ENCODE measurements around the gene SMC1B. TPM values are rescaled to one million over a fixed set of nuclear protein-coding genes. Genes with fewer than 3 reads are reported as not detected.
"Not testable (repeated sequence)": the region's sequence is repeated elsewhere in the genome, so short reads cannot be mapped to it uniquely, and the experiment has no call there.

SMC1B gene
- total RNA-seq, 4 donors from 2014 or later = 0.21 TPM; not detected in 3

DNA sequence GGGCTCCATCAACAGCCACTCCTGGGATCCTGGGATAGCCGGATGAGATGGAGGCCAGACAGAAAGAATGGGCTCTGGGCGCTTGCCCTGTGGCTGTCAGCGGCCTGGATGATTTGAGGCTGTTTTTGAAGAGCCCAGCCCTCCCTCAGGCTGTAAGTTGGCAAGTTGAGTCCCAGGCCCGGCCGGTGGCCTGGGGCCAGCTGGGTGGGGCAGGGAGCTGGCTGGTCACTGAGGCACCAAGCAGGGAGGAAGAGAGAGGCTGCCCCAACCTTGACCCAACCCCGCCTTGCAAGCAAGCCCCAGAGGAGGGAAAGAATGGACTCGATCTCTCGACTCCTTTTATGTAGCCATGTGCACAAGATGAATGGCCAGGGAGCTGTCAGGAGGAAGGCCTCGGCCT lies 35.0 kb upstream of the SMC1B start:
- no peak overlapping the region for H3K27ac ChIP-seq
- TF ChIP-seq POLR2A (IDR thresholded peaks at IDR 0.05) (no peak), EP300 (IDR thresholded peaks at IDR 0.05) (no peak), POLR2AphosphoS5 (IDR thresholded peaks at IDR 0.05) (peak in 1 of 3 donors; percentile 40)
- TF ChIP-seq, protein P1, sequence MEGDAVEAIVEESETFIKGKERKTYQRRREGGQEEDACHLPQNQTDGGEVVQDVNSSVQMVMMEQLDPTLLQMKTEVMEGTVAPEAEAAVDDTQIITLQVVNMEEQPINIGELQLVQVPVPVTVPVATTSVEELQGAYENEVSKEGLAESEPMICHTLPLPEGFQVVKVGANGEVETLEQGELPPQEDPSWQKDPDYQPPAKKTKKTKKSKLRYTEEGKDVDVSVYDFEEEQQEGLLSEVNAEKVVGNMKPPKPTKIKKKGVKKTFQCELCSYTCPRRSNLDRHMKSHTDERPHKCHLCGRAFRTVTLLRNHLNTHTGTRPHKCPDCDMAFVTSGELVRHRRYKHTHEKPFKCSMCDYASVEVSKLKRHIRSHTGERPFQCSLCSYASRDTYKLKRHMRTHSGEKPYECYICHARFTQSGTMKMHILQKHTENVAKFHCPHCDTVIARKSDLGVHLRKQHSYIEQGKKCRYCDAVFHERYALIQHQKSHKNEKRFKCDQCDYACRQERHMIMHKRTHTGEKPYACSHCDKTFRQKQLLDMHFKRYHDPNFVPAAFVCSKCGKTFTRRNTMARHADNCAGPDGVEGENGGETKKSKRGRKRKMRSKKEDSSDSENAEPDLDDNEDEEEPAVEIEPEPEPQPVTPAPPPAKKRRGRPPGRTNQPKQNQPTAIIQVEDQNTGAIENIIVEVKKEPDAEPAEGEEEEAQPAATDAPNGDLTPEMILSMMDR (IDR thresholded peaks at IDR 0.05) = no peak
- H3K36me3 ChIP-seq = no peaks in the 10 kb centered on the region
- whole genome bisulfite sequencing = 65% methylated on average over 4 of the region's 9 CpGs
- no peaks in the 10 kb centered on the region for H3K9me3 ChIP-seq
- no peaks in the 10 kb centered on the region for H3K27me3 ChIP-seq
- DNase-seq (ENCODE audit: low spot score in 2 of 2) = peak; percentile 89 to 91
- peaks cover 39% of the 10 kb centered on the region for H3K4me1 ChIP-seq
- no peak overlapping the region for H3K4me3 ChIP-seq

DNA sequence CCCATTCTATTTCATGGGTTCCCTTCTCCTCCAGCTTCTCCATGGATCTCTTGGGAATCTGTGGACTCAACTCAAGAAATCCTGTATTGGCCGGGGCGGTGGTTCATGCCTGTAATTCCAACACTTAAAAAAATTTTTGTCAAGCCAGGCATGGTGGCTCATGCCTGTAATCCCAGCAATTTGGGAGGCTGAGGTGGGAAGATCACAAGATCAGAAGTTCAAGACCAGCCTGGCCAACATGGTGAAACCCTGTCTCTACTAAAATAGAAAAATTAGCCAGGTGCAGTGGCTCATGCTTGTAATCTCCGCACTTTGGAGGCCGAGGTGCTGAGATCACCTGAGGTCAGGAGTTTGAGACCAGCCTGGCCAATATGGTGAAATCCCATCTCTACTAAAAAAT lies 34.2 kb upstream of the SMC1B start:
- WGBS = 86% methylated on average over 4 of the region's 4 CpGs
- DNase-seq (ENCODE audit: low spot score in 2 of 2); H3K4me3 ChIP-seq; H3K9me3 ChIP-seq; H3K27me3 ChIP-seq; H3K27ac ChIP-seq; H3K36me3 ChIP-seq: not testable (repeated sequence)
- H3K4me1 ChIP-seq = peaks cover 35% of the 10 kb centered on the region

DNA sequence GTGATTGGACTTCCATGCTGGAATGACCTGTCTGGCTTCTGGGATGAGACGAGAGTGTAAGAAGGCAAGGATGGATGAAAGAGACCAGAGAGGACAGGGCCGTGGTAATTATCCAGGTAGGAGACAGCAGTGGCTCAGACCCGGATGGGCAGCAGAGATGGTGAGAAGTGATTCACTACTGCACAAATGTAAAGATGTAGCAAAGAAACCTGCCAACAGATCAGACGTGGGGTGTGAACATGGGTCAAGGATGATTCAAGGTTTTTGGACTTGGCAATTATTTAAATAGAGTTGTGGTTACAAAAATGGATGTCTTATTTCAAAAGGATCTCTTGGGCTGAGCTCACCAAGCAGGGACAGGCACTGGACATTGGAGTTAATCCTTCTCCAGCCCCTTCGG lies 32.8 kb upstream of the SMC1B start:
- H3K4me1 ChIP-seq = peaks cover 32% of the 10 kb centered on the region
- DNase-seq (ENCODE audit: low spot score in 2 of 2) = no peak
- no peak overlapping the region for H3K4me3 ChIP-seq
- no peaks in the 10 kb centered on the region for H3K36me3 ChIP-seq
- no peaks in the 10 kb centered on the region for H3K9me3 ChIP-seq
- no peaks in the 10 kb centered on the region for H3K27me3 ChIP-seq
- H3K27ac ChIP-seq = no peak overlapping the region
- TF ChIP-seq POLR2A (IDR thresholded peaks at IDR 0.05) = no peak
- TF ChIP-seq POLR2AphosphoS5 (IDR thresholded peaks at IDR 0.05) = no peak
- TF ChIP-seq, protein P1 (IDR thresholded peaks at IDR 0.05) = no peak
- TF ChIP-seq EP300 (IDR thresholded peaks at IDR 0.05) = no peak
- 86% methylated on average over 5 of the region's 5 CpGs for WGBS

DNA sequence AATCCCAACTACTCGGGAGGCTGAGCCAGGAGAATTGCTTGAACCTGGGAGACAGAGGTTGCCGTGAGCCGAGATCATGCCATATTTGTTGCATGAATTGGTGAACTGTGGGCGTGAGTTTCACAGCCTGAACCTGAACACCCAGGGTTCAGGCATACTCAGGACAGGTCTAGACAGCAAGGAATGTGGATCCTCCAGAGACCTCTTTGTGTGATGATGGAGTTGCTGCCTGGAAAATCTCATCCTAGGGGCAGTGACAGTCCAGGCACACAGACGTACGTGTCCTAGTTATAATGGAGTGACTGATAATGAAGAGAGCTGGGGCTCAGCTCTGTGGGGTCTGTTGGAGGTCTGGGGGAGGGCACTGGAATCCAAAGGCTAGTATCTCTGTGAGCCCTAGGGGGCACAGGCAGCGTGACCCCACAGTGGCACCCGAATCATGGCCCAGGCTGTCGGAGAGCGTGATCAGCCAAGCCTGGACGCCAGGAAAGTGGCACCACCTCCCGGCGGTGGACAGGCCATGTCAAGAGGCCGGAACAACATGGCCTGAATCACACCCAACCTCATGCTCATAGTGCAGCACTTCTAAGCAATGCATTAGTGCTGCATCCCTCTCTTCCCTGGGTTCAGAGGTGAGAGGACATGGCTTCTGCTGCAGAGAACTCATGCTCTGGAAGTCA lies 31.8 kb upstream of the SMC1B start:
- DNase-seq (ENCODE audit: low spot score in 2 of 2) = no peak
- Histone ChIP-seq H3K4me3 (no peak overlapping the region), H3K36me3 (no peaks in the 10 kb centered on the region), H3K27me3 (no peaks in the 10 kb centered on the region), H3K9me3 (no peaks in the 10 kb centered on the region), H3K27ac (no peak overlapping the region), H3K4me1 (peaks cover 35% of the 10 kb centered on the region)
- WGBS = 91% methylated on average over 13 of the region's 14 CpGs
- TF ChIP-seq EP300 (IDR thresholded peaks at IDR 0.05) = no peak
- TF ChIP-seq, protein P1 (IDR thresholded peaks at IDR 0.05) = no peak
- TF ChIP-seq POLR2A (IDR thresholded peaks at IDR 0.05) = no peak

DNA sequence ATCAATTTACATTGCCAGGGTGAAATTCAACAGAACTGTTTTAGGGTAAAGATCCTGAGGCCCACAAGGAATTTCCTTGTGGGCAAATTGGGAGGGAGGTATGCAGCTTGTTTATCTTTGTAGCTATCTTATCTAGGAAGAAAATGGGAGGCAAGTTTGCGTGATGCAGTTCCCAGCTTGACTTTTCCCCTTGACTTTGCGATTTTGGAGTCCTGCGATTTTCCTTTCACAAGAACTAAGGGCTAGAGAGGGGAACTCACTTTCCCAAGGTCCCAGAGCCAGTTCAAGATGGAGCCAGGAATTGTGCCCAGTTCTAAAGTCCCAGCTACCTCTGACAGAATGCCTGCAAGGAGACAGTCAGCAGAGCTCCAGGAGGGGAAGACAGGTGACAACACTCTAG lies 30.8 kb upstream of the SMC1B start:
- no peaks in the 10 kb centered on the region for H3K9me3 ChIP-seq
- H3K4me1 ChIP-seq = peaks cover 34% of the 10 kb centered on the region
- DNase-seq (ENCODE audit: low spot score in 2 of 2) = no peak
- TF ChIP-seq EP300 (IDR thresholded peaks at IDR 0.05) (no peak), POLR2AphosphoS5 (IDR thresholded peaks at IDR 0.05) (no peak)
- H3K36me3 ChIP-seq = no peaks in the 10 kb centered on the region
- H3K27me3 ChIP-seq = no peaks in the 10 kb centered on the region
- H3K27ac ChIP-seq = no peak overlapping the region
- WGBS = 80% methylated on average over 3 of the region's 3 CpGs
- no peak overlapping the region for H3K4me3 ChIP-seq

DNA sequence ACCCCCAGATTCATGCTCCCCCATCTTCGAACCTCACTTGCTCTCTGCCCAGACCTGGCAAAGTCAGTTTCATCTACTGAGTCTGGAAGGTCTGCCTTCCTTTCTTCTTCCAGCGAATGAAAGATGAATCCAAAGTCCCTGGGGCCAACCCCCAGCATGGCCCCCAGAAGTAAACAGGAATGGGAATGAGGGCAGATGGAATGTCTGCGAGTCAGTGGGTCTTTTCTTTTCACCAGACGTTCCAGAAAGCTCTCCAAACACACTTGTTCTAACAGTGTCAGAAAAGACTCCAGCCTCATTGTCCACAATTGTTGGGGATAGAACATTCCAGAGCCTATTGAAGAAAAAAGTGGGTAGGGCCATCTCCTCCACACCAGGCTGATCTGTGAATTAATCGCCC lies 28.7 kb upstream of the SMC1B start:
- WGBS = 72% methylated on average over 5 of the region's 5 CpGs
- no peaks in the 10 kb centered on the region for H3K9me3 ChIP-seq
- H3K27me3 ChIP-seq = no peaks in the 10 kb centered on the region
- DNase-seq (ENCODE audit: low spot score in 2 of 2) = no peak
- no peak overlapping the region for H3K4me3 ChIP-seq
- TF ChIP-seq, protein P1 (IDR thresholded peaks at IDR 0.05) = no peak
- no peak for TF ChIP-seq EP300 (IDR thresholded peaks at IDR 0.05)
- no peak for TF ChIP-seq POLR2A (IDR thresholded peaks at IDR 0.05)
- TF ChIP-seq POLR2AphosphoS5 (IDR thresholded peaks at IDR 0.05) = no peak
- no peaks in the 10 kb centered on the region for H3K36me3 ChIP-seq
- H3K4me1 ChIP-seq = peaks cover 22% of the 10 kb centered on the region
- H3K27ac ChIP-seq = no peak overlapping the region

Measured in suprapubic skin (tissue), 4 donors.